OCI-LY7 (cell line): ENCODE data around the gene ITSN2. TPM values are rescaled to one million over a fixed set of nuclear protein-coding genes. Genes with fewer than 3 reads are reported as not detected.

Experiments used
- BruUV-seq: library from RNA; stranded (reverse); fragments of 400-500 nt; replicated peaks from 2 replicates; lab custom pipeline; 2021; lab: Mats Ljungman, UMichigan
- CTCF ChIA-PET: fragments of 300-600 bp; sonication (Branson Sonifier 250); formaldehyde crosslinking; loops from one replicate; lab custom pipeline; 2022; ENCODE audit warnings: antibody characterized with exemption; ENCODE audit not compliant: unreplicated experiment; lab: Charles Lee
- POLR2A ChIA-PET: fragments of 300-600 bp; sonication (Branson Sonifier 250); formaldehyde crosslinking; loops from one replicate; lab custom pipeline; 2022; ENCODE audit warnings: antibody characterized with exemption; lab: Charles Lee
- DNase-seq: peaks from one replicate; pipeline ENCODE4 v3.0.0-alpha.2; 2015; ENCODE audit warnings: low spot score
- H2AFZ ChIP-seq: fragments of 200-600 bp; sonication (generic), shearing (Covaris generic); 2 replicates; pipeline ENCODE4 v1.6.1; 2014; ENCODE audit warnings: mild to moderate bottlenecking, antibody characterized with exemption, low read length, moderate library complexity
- H3K27ac ChIP-seq: fragments of 200-600 bp; sonication (generic); 2 replicates; pipeline ENCODE4 v1.5.1; 2014; ENCODE audit warnings: mixed run types, low read depth, mild to moderate bottlenecking, moderate library complexity, low read length, inconsistent platforms; ENCODE audit not compliant: poor library complexity, severe bottlenecking
- H3K36me3 ChIP-seq: fragments of 200-600 bp; sonication (generic); 2 replicates; pipeline ENCODE4 v1.6.1; 2014; ENCODE audit warnings: mild to moderate bottlenecking, antibody characterized with exemption, low read length, moderate library complexity, mixed read lengths; ENCODE audit not compliant: insufficient read depth
- H3K4me1 ChIP-seq: fragments of 200-600 bp; sonication (generic); 2 replicates; pipeline ENCODE4 v1.5.1; 2014; ENCODE audit warnings: mild to moderate bottlenecking, low read length; ENCODE audit not compliant: insufficient read depth, poor library complexity, severe bottlenecking
- H3K4me2 ChIP-seq: fragments of 200-600 bp; sonication (generic); 2 replicates; pipeline ENCODE4 v1.6.1; 2014; ENCODE audit warnings: mild to moderate bottlenecking, low read length
- H3K4me3 ChIP-seq: fragments of 200-600 bp; sonication (generic); 2 replicates; pipeline ENCODE4 v1.5.1; 2014; ENCODE audit warnings: mild to moderate bottlenecking, low read depth, low read length; ENCODE audit not compliant: poor library complexity, severe bottlenecking
- H3K79me2 ChIP-seq: fragments of 200-600 bp; sonication (generic); 2 replicates; pipeline ENCODE4 v1.6.1; 2016; ENCODE audit warnings: low read depth, mild to moderate bottlenecking, low read length, moderate library complexity, mixed read lengths; ENCODE audit not compliant: insufficient read depth
- H3K9me2 ChIP-seq: fragments of 200-600 bp; sonication (generic); 2 replicates; pipeline ENCODE4 v1.6.1; 2016; ENCODE audit warnings: mild to moderate bottlenecking, low read length, mixed read lengths; ENCODE audit not compliant: insufficient read depth
- H3K9me3 ChIP-seq: fragments of 200-600 bp; sonication (generic); 2 replicates; pipeline ENCODE4 v1.6.1; 2014; ENCODE audit warnings: mild to moderate bottlenecking, mixed run types, low read length, mixed read lengths
- H4K20me1 ChIP-seq: fragments of 200-600 bp; sonication (generic); 2 replicates; pipeline ENCODE4 v1.6.1; 2014; ENCODE audit warnings: mild to moderate bottlenecking, antibody characterized with exemption, low read length, moderate library complexity, mixed read lengths; ENCODE audit not compliant: insufficient read depth
- CTCF ChIP-seq: fragments of 200-600 bp; sonication (generic); conservative IDR thresholded peaks from 2 replicates; pipeline ENCODE4 v1.5.1; 2014; ENCODE audit warnings: mild to moderate bottlenecking, antibody characterized with exemption, low read length, moderate library complexity, mixed read lengths
- EZH2phosphoT487 ChIP-seq: fragments of 200-600 bp; sonication (generic); IDR thresholded peaks from 2 replicates; pipeline ENCODE4 v1.6.1; 2018; ENCODE audit warnings: low read depth, borderline replicate concordance, mild to moderate bottlenecking, mixed run types, antibody characterized with exemption, low read length, moderate library complexity, mixed read lengths
- intact Hi-C: fragments of 100-400 bp; cut with micrococcal nuclease; formaldehyde crosslinking; loops from one replicate; pipeline ENCODE4 v1.10.0; 2022; ENCODE audit not compliant: unreplicated experiment
- total RNA-seq, 2 experiments: library from RNA; depleted of rRNA in 1 of 2; stranded (reverse); fragments of >200 nt in 1 of 2; shearing (Covaris generic) in 1 of 2; gene quantifications; 2 replicates each; pipeline ENCODE4 v1.2.3, GENCODE V29; 2014 to 2022

ITSN2 gene
- total RNA-seq, 2 experiments from 2014 or later = 25.4 to 65.7 TPM

GRCh38 chr2:24328010-24328409 lies 32.3 kb downstream of the ITSN2 start:
- intact Hi-C loops = no loop called here
- POLR2A ChIA-PET = interaction anchor here (0.7 to 3.5 kb wide), 9 partner anchors 12 to 141 kb away, joined by 3 to 25 read pairs (median 4); no protein-coding TSS in a partner anchor
- Histone ChIP-seq H3K9me2 (no peaks in the 10 kb centered on the region), H4K20me1 (no peaks in the 10 kb centered on the region), H3K4me2 (no peak overlapping the region), H3K79me2 (peaks cover 32% of the 10 kb centered on the region; the same call in 1 of the 2 replicates), H3K4me1 (peaks cover 39% of the 10 kb centered on the region), H3K4me3 (no peak overlapping the region), H2AFZ (no peak overlapping the region), H3K9me3 (no peaks in the 10 kb centered on the region), H3K27ac (no peak overlapping the region), H3K36me3 (peaks cover 5% of the 10 kb centered on the region; the same call in 1 of the 2 replicates)
- CTCF ChIA-PET = interaction anchor here (1.1 kb wide), 1 partner anchor 31 kb away, joined by 3 read pairs; no protein-coding TSS in a partner anchor
- no TSS peak for BruUV-seq
- no peak for TF ChIP-seq CTCF
- TF ChIP-seq EZH2phosphoT487 = no peak
- no peak for DNase-seq

GRCh38 chr2:24317491-24317920 lies 42.8 kb downstream of the ITSN2 start:
- DNase-seq = no peak
- H3K4me2 ChIP-seq = no peak overlapping the region
- no peak overlapping the region for H3K27ac ChIP-seq
- ChIA-PET POLR2A (interaction anchor here (0.7 to 3.6 kb wide), 5 partner anchors 10 to 41 kb away, joined by 3 to 25 read pairs (median 4); no protein-coding TSS in a partner anchor), CTCF (no interaction called here)
- no peaks in the 10 kb centered on the region for H3K9me3 ChIP-seq
- H3K79me2 ChIP-seq = peaks cover 6% of the 10 kb centered on the region; the same call in 1 of the 2 replicates
- no TSS peak for BruUV-seq
- H4K20me1 ChIP-seq = no peaks in the 10 kb centered on the region
- H3K4me1 ChIP-seq = peaks cover 20% of the 10 kb centered on the region
- no peak overlapping the region for H3K4me3 ChIP-seq
- no peaks in the 10 kb centered on the region for H3K9me2 ChIP-seq
- no peaks in the 10 kb centered on the region; the same call in 1 of the 2 replicates for H3K36me3 ChIP-seq
- intact Hi-C loops = no loop called here
- no peak for TF ChIP-seq EZH2phosphoT487
- TF ChIP-seq CTCF = no peak
- no peak overlapping the region for H2AFZ ChIP-seq

GRCh38 chr2:24315669-24316068 lies 44.7 kb downstream of the ITSN2 start:
- ChIA-PET CTCF (interaction anchor here (1.0 kb wide), 1 partner anchor 38 kb away, joined by 3 read pairs; no protein-coding TSS in a partner anchor), POLR2A (interaction anchor here (0.6 to 3.6 kb wide), 5 partner anchors 14 to 1261 kb away, joined by 3 to 25 read pairs (median 4); partner anchors contain the start of gene ITSN2)
- H3K79me2 ChIP-seq = peaks cover 6% of the 10 kb centered on the region; the same call in 1 of the 2 replicates
- no peaks in the 10 kb centered on the region for H4K20me1 ChIP-seq
- peak overlapping the region; percentile 60 for H3K4me2 ChIP-seq
- H3K9me3 ChIP-seq = no peaks in the 10 kb centered on the region
- H3K27ac ChIP-seq = peak overlapping the region; percentile 61
- peak; percentile 50 for DNase-seq
- no peak overlapping the region for H2AFZ ChIP-seq
- peak overlapping the region; percentile 29 for H3K4me3 ChIP-seq
- intact Hi-C loops = no loop called here
- peaks cover 20% of the 10 kb centered on the region for H3K4me1 ChIP-seq
- TF ChIP-seq EZH2phosphoT487 (no peak), CTCF (no peak)
- no peaks in the 10 kb centered on the region for H3K9me2 ChIP-seq
- BruUV-seq = no TSS peak
- peaks cover 13% of the 10 kb centered on the region for H3K36me3 ChIP-seq
